Measurements from ENCODE around the gene TDRD7.
"Not testable (repeated sequence)": the region's sequence is repeated elsewhere in the genome, so short reads cannot be mapped to it uniquely, and the experiment has no call there.

DNA sequence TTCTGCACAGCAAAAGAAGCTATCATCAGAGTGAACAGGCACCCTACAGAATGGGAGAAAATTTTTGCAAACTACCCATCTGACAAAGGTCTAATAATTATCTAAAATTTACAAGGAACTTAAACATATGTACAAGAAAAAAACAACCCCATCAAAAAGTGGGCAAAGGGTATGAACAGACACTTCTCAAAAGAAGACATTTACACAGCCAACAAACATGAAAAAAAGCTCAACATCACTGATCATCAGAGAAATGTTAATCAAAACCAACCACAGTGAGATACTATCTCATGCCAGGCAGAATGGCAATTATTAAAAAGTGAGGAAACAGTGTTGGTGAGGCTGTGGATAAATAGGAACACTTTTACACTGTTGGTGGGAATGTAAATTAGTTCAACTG, 44.9 kb downstream of the TDRD7 start:
- not testable (repeated sequence) for TF ChIP-seq POLR2A (IDR thresholded peaks at IDR 0.05; ENCODE audit: low read length); BHLHE40 (IDR thresholded peaks at IDR 0.05; ENCODE audit: low read depth, low read length); RFX5 (IDR thresholded peaks at IDR 0.05)
- TF ChIP-seq, protein P1, sequence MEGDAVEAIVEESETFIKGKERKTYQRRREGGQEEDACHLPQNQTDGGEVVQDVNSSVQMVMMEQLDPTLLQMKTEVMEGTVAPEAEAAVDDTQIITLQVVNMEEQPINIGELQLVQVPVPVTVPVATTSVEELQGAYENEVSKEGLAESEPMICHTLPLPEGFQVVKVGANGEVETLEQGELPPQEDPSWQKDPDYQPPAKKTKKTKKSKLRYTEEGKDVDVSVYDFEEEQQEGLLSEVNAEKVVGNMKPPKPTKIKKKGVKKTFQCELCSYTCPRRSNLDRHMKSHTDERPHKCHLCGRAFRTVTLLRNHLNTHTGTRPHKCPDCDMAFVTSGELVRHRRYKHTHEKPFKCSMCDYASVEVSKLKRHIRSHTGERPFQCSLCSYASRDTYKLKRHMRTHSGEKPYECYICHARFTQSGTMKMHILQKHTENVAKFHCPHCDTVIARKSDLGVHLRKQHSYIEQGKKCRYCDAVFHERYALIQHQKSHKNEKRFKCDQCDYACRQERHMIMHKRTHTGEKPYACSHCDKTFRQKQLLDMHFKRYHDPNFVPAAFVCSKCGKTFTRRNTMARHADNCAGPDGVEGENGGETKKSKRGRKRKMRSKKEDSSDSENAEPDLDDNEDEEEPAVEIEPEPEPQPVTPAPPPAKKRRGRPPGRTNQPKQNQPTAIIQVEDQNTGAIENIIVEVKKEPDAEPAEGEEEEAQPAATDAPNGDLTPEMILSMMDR (IDR thresholded peaks at IDR 0.05), result not testable (repeated sequence)

Data from A549 (cell line).